H4 (cell line): Measurements from ENCODE around the gene DNAJC2. TPM values are rescaled to one million over a fixed set of nuclear protein-coding genes. Genes with fewer than 3 reads are reported as not detected.
"Not testable (repeated sequence)": the region's sequence is repeated elsewhere in the genome, so short reads cannot be mapped to it uniquely, and the experiment has no call there.

Experiments used
- DNase-seq: peaks from one replicate; pipeline ENCODE4 v3.0.0-alpha.2; 2015; ENCODE audit warnings: low spot score
- total RNA-seq: library from RNA; depleted of rRNA; stranded (reverse); fragments of >200 nt; shearing (Covaris generic); gene quantifications from 2 replicates; pipeline ENCODE4 v1.2.3, GENCODE V29; 2014; rRNA removed

The DNAJC2 gene
- total RNA-seq, 1 experiment from 2014 or later: 20.6 TPM

- DNase-seq: not testable (repeated sequence)
Measured at GRCh38 chr7:103273374-103273773, 71.2 kb downstream of the DNAJC2 start.

GRCh38 chr7:103266229-103266628, 78.3 kb downstream of the DNAJC2 start:
- not testable (repeated sequence) for DNase-seq

GRCh38 chr7:103264054-103264453, 80.5 kb downstream of the DNAJC2 start:
- DNase-seq: not testable (repeated sequence)

Other genes starting within 250 kb of the DNAJC2 start
- 3.6 and 5.0 TPM in 2 replicates for gene NAPEPLD, start 195.7 kb downstream of the DNAJC2 start, total RNA-seq
- gene PMPCB, start 47.3 kb downstream of the DNAJC2 start, total RNA-seq: 86.0 and 101 TPM in 2 replicates
- 415 and 457 TPM in 2 replicates for gene PSMC2, start 2.9 kb upstream of the DNAJC2 start, total RNA-seq
- gene SLC26A5, start 101.4 kb upstream of the DNAJC2 start, total RNA-seq: not detected in 2 replicates